HG03565 (cell line): ENCODE data around the gene ABTB2.

Experiments
- ATAC-seq: cut with Tn5 transposase; IDR thresholded peaks from one replicate; pipeline ENCODE4 v1.9.1; 2021; ENCODE audit warnings: mild to moderate bottlenecking, moderate library complexity; ENCODE audit not compliant: unreplicated experiment

Gene ABTB2

GRCh38 chr11:34243600-34244464 lies 114.0 kb downstream of the ABTB2 start:
- peak; percentile 72 for ATAC-seq

- no peak for ATAC-seq
These were observed 115.7 kb downstream of the ABTB2 start for GRCh38 chr11:34242037-34242625.

- ATAC-seq, result no peak
These were observed 117.7 kb downstream of the ABTB2 start for GRCh38 chr11:34240150-34240494.

GRCh38 chr11:34239465-34240149 lies 118.2 kb downstream of the ABTB2 start:
- ATAC-seq, result no peak

GRCh38 chr11:34238966-34239365 lies 118.8 kb downstream of the ABTB2 start:
- ATAC-seq, result no peak

- ATAC-seq, result no peak
These were observed 119.3 kb downstream of the ABTB2 start for GRCh38 chr11:34238533-34238932.

GRCh38 chr11:34236572-34236971 lies 121.2 kb downstream of the ABTB2 start:
- no peak for ATAC-seq

GRCh38 chr11:34235591-34236071 lies 122.2 kb downstream of the ABTB2 start:
- no peak for ATAC-seq

- peak; percentile 47 for ATAC-seq
These were observed 122.6 kb downstream of the ABTB2 start for GRCh38 chr11:34235189-34235588.

GRCh38 chr11:34234086-34234740 lies 123.6 kb downstream of the ABTB2 start:
- ATAC-seq, result peak; percentile 50

- no peak for ATAC-seq
These were observed 124.6 kb downstream of the ABTB2 start for GRCh38 chr11:34233215-34233614.

- no peak for ATAC-seq
These were observed 125.0 kb downstream of the ABTB2 start for GRCh38 chr11:34232807-34233206.

- ATAC-seq, result no peak
These were observed 131.6 kb downstream of the ABTB2 start for GRCh38 chr11:34226210-34226609.

GRCh38 chr11:34225091-34225490 lies 132.7 kb downstream of the ABTB2 start:
- no peak for ATAC-seq

- no peak for ATAC-seq
These were observed 133.3 kb downstream of the ABTB2 start for GRCh38 chr11:34224434-34224966.

GRCh38 chr11:34223907-34224306 lies 133.9 kb downstream of the ABTB2 start:
- no peak for ATAC-seq

GRCh38 chr11:34223021-34223813 lies 134.6 kb downstream of the ABTB2 start:
- ATAC-seq, result no peak

- ATAC-seq, result no peak
These were observed 135.8 kb downstream of the ABTB2 start for GRCh38 chr11:34222030-34222429.

GRCh38 chr11:34219941-34220370 lies 137.9 kb downstream of the ABTB2 start:
- ATAC-seq, result no peak

- ATAC-seq, result no peak
These were observed 138.5 kb downstream of the ABTB2 start for GRCh38 chr11:34219279-34219678.
